ENCODE measurements around the gene STARD10.

STARD10 gene

DNA sequence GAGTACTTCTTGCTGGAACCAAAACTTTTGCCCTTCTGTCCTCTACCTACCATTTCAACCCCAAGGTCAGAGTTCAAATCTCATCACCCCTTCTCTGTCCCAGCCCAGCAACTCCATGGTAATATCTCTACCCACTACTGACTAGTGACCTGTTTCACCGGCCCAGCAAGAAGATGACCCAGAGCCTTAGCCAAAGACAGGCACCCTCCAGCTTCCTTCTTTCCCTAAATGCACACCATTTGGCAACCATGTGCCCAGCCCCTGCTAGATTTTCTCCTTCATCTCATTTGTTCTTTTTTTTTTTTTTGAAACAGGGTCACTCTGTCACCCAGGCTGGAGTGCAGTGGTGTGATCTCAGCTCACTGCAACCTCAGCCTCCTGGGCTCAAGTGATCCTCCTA lies 56.5 kb downstream of the STARD10 start:
- no peak overlapping the region for H3K4me2 ChIP-seq (ENCODE audit: low read length)
- H3K27me3 ChIP-seq (ENCODE audit: control insufficient read depth, insufficient read depth, low read length) = no peaks in the 10 kb centered on the region
- no peaks in the 10 kb centered on the region for H3K36me3 ChIP-seq (ENCODE audit: insufficient read depth, low read length)
- H3K9me3 ChIP-seq (replicated peaks; ENCODE audit: low read length) = no peaks in the 10 kb centered on the region
- no peak overlapping the region for H3K4me3 ChIP-seq (ENCODE audit: low read length)
- peaks cover 37% of the 10 kb centered on the region for H3K4me1 ChIP-seq (ENCODE audit: control insufficient read depth, insufficient read depth, low read length)
- no peak overlapping the region for H3K9ac ChIP-seq (ENCODE audit: low read depth, low read length)

DNA sequence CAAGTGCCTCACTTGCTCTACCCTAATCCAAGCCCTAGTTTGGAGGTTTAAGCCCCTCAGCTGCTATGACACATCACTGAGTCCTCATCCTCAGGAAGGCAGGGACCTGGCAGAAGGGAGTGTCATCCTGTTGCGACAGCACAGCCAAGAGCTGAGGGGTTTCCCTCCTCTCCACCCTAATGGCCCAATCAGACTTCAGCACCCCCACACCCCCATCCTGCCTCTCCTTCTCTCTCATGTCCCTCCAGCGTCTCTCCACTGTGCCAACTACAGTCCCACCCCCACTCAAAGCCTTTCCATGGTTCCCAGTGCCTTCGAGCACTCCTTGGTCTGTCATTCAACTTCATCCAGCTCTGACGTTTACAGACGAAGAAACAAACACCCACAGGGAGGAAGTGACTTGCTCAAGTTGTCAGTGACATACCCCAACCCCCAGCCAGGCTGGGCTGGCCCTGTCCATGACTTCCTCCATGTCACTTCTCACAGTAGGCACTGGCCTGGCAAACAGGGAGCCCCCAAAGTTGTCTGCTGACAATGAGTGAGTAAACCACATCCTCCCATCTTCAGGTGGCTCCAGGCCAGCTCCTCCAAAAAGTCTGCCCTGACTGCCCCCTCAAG lies 57.3 kb downstream of the STARD10 start:
- Histone ChIP-seq H3K27me3 (ENCODE audit: control insufficient read depth, insufficient read depth, low read length) (no peaks in the 10 kb centered on the region), H3K9me3 (replicated peaks; ENCODE audit: low read length) (no peaks in the 10 kb centered on the region), H3K4me2 (ENCODE audit: low read length) (peak overlapping the region; percentile 38), H3K4me3 (ENCODE audit: low read length) (peak overlapping the region; percentile 1), H3K9ac (ENCODE audit: low read depth, low read length) (no peak overlapping the region), H3K36me3 (ENCODE audit: insufficient read depth, low read length) (no peaks in the 10 kb centered on the region), H3K4me1 (ENCODE audit: control insufficient read depth, insufficient read depth, low read length) (peaks cover 37% of the 10 kb centered on the region)

DNA sequence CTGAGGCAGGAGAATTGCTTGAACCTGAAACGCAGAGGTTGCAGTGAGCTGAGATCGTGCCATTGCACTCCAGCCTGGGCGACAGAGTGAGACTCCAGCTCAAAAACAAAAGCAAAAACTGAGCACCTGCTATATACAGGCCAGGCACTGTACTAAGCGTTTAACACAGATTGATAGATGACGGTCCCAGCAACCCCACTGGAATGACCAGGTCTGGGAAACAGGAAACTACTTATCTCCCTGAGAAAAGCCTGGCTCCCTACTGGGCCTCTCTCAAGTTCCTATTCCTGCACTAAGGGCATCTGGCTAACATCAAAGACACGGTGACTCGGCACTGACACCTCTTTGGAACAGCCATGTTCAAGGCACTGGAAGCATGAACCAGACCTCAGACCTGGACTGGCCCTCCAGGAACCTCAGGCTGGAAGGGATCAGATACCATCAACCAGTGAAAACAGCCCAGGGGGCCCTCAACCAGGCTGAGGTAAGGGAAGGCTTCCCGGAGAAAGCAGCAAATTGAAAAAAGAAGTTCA lies 58.3 kb downstream of the STARD10 start:
- Histone ChIP-seq H3K9ac (ENCODE audit: low read depth, low read length) (no peak overlapping the region), H3K9me3 (replicated peaks; ENCODE audit: low read length) (no peaks in the 10 kb centered on the region), H3K36me3 (ENCODE audit: insufficient read depth, low read length) (no peaks in the 10 kb centered on the region), H3K4me3 (ENCODE audit: low read length) (no peak overlapping the region), H3K4me1 (ENCODE audit: control insufficient read depth, insufficient read depth, low read length) (peaks cover 37% of the 10 kb centered on the region), H3K27me3 (ENCODE audit: control insufficient read depth, insufficient read depth, low read length) (no peaks in the 10 kb centered on the region), H3K4me2 (ENCODE audit: low read length) (no peak overlapping the region)

- Histone ChIP-seq H3K4me1 (ENCODE audit: control insufficient read depth, insufficient read depth, low read length) (peaks cover 20% of the 10 kb centered on the region), H3K36me3 (ENCODE audit: insufficient read depth, low read length) (no peaks in the 10 kb centered on the region), H3K4me2 (ENCODE audit: low read length) (no peak overlapping the region), H3K9ac (ENCODE audit: low read depth, low read length) (no peak overlapping the region), H3K4me3 (ENCODE audit: low read length) (no peak overlapping the region), H3K9me3 (replicated peaks; ENCODE audit: low read length) (no peaks in the 10 kb centered on the region), H3K27me3 (ENCODE audit: control insufficient read depth, insufficient read depth, low read length) (no peaks in the 10 kb centered on the region)
These were observed 61.5 kb downstream of the STARD10 start for GRCh38 chr11:72732329-72732728.

DNA sequence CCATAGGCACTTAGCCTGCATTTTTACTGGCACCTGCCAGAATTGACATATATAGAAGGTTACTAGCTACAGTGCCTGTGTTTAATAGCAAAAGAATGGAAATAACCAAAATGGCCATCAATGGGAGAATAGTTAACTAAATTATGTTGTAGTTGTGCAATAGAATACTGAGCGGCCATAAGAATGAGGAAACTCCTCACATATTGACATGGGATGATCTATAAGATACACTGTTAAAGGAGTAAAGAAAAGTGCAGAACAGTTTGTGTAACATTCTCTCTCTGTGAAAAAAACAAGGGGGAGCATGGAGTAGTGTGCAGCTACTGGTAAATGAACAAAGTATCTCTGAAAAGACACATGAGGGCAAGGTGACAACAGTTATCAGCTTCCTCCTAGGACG lies 63.1 kb downstream of the STARD10 start:
- H3K9ac ChIP-seq (ENCODE audit: low read depth, low read length) = no peak overlapping the region
- no peaks in the 10 kb centered on the region for H3K27me3 ChIP-seq (ENCODE audit: control insufficient read depth, insufficient read depth, low read length)
- H3K4me1 ChIP-seq (ENCODE audit: control insufficient read depth, insufficient read depth, low read length) = peaks cover 4% of the 10 kb centered on the region
- H3K9me3 ChIP-seq (replicated peaks; ENCODE audit: low read length) = no peaks in the 10 kb centered on the region
- no peak overlapping the region for H3K4me2 ChIP-seq (ENCODE audit: low read length)
- no peak overlapping the region for H3K4me3 ChIP-seq (ENCODE audit: low read length)
- no peaks in the 10 kb centered on the region for H3K36me3 ChIP-seq (ENCODE audit: insufficient read depth, low read length)

- Histone ChIP-seq H3K4me1 (ENCODE audit: control insufficient read depth, insufficient read depth, low read length) (no peaks in the 10 kb centered on the region), H3K27me3 (ENCODE audit: control insufficient read depth, insufficient read depth, low read length) (no peaks in the 10 kb centered on the region), H3K9me3 (replicated peaks; ENCODE audit: low read length) (no peaks in the 10 kb centered on the region), H3K36me3 (ENCODE audit: insufficient read depth, low read length) (no peaks in the 10 kb centered on the region), H3K4me2 (ENCODE audit: low read length) (no peak overlapping the region), H3K9ac (ENCODE audit: low read depth, low read length) (no peak overlapping the region), H3K4me3 (ENCODE audit: low read length) (no peak overlapping the region)
These were observed 63.6 kb downstream of the STARD10 start for GRCh38 chr11:72730243-72730642.

DNA sequence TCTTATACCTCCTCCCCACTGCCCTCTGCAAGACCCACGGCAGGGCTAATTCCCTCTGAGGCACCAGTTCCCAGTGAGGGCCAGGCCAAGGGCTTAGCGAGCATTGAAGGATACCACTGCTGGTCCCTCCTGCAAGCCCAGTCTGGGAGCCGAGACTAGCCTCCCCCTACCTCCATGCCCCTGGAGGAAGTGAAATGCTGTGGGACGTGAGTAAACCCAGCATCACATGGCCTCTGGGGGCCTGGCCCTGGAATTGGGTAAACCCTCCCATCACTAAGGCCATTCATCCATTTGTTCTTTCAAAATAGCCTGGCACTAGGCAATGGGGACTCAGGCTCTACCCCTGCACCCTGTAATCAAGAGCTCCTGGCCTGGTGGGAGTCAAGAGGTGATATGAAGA lies 66.3 kb downstream of the STARD10 start:
- no peak overlapping the region for H3K4me3 ChIP-seq (ENCODE audit: low read length)
- H3K36me3 ChIP-seq (ENCODE audit: insufficient read depth, low read length) = no peaks in the 10 kb centered on the region
- H3K27me3 ChIP-seq (ENCODE audit: control insufficient read depth, insufficient read depth, low read length) = no peaks in the 10 kb centered on the region
- no peaks in the 10 kb centered on the region for H3K9me3 ChIP-seq (replicated peaks; ENCODE audit: low read length)
- no peak overlapping the region for H3K4me2 ChIP-seq (ENCODE audit: low read length)
- H3K4me1 ChIP-seq (ENCODE audit: control insufficient read depth, insufficient read depth, low read length) = peaks cover 4% of the 10 kb centered on the region
- H3K9ac ChIP-seq (ENCODE audit: low read depth, low read length) = no peak overlapping the region

DNA sequence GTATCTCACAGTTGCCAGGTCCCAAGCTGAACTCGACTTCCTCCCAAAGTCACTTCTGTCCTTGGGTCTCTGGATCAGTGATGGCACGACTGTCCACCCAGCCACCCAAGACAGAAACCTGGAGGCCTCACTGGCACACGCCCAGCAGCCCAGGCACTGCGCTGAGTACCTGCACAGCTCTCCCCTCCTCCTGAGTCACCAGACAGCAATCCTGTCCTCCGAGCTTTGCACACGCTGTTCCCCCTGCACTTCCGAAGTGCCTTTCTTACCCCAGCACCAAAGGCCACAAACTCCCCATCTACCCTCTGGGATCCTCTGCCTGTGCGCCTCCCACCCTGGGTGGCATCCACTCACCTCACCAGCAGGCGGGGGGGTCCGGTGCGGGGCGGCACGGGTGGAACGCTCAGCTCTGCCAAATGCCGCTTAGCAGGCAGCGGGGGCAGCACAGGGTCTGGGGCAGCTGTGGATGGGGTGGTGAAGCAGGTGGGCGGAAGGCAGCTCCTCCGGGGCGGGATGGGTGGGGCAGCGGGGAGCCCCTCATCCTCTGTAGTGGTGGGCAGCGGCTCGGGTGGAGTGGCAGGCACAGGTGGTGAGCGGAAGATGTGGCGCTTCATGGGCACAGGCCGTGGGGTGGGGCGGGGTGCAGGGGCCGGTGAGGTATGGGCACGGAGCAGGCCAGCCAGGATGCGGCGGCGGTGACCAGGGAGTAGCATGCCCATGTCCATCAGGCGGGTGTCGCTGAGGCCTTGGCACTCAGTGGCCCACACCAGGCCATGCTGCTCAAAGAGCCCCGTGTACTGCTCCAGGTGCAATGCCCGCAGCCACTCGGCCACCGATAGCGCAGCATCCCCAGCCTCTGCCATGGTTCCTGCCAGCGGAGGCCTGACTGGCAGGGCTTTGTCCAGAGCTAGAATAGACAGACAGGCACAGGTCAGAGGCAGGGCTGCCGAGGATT lies 67.3 kb downstream of the STARD10 start:
- Histone ChIP-seq H3K9ac (ENCODE audit: low read depth, low read length) (no peak overlapping the region), H3K36me3 (ENCODE audit: insufficient read depth, low read length) (no peaks in the 10 kb centered on the region), H3K4me3 (ENCODE audit: low read length) (no peak overlapping the region), H3K4me1 (ENCODE audit: control insufficient read depth, insufficient read depth, low read length) (peaks cover 7% of the 10 kb centered on the region), H3K4me2 (ENCODE audit: low read length) (no peak overlapping the region), H3K27me3 (ENCODE audit: control insufficient read depth, insufficient read depth, low read length) (no peaks in the 10 kb centered on the region), H3K9me3 (replicated peaks; ENCODE audit: low read length) (no peaks in the 10 kb centered on the region)

DNA sequence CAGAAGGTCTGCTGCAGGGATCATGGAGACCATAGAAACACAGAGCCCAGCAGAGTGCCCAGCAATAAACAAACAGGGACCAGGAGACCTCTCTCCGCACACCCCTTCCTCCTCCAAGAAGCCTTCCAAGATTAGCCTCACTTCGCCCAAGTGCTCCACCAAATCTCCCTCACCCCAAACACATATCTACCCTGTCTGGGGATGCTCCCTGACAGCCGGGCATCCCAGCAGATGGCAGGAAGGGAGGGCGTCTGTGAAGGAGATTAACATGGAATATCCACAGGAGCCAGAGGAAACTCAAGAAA lies 68.2 kb downstream of the STARD10 start:
- H3K9me3 ChIP-seq (replicated peaks; ENCODE audit: low read length) = no peaks in the 10 kb centered on the region
- H3K4me2 ChIP-seq (ENCODE audit: low read length) = no peak overlapping the region
- no peak overlapping the region for H3K9ac ChIP-seq (ENCODE audit: low read depth, low read length)
- no peaks in the 10 kb centered on the region for H3K27me3 ChIP-seq (ENCODE audit: control insufficient read depth, insufficient read depth, low read length)
- peaks cover 15% of the 10 kb centered on the region for H3K4me1 ChIP-seq (ENCODE audit: control insufficient read depth, insufficient read depth, low read length)
- no peaks in the 10 kb centered on the region for H3K36me3 ChIP-seq (ENCODE audit: insufficient read depth, low read length)
- no peak overlapping the region for H3K4me3 ChIP-seq (ENCODE audit: low read length)

GRCh38 chr11:72724851-72725723 lies 68.8 kb downstream of the STARD10 start:
- no peak overlapping the region for H3K9ac ChIP-seq (ENCODE audit: low read depth, low read length)
- H3K36me3 ChIP-seq (ENCODE audit: insufficient read depth, low read length) = no peaks in the 10 kb centered on the region
- no peak overlapping the region for H3K4me3 ChIP-seq (ENCODE audit: low read length)
- no peak overlapping the region for H3K4me2 ChIP-seq (ENCODE audit: low read length)
- H3K9me3 ChIP-seq (replicated peaks; ENCODE audit: low read length) = no peaks in the 10 kb centered on the region
- H3K27me3 ChIP-seq (ENCODE audit: control insufficient read depth, insufficient read depth, low read length) = no peaks in the 10 kb centered on the region
- peaks cover 21% of the 10 kb centered on the region for H3K4me1 ChIP-seq (ENCODE audit: control insufficient read depth, insufficient read depth, low read length)

- Histone ChIP-seq H3K27me3 (ENCODE audit: control insufficient read depth, insufficient read depth, low read length) (no peaks in the 10 kb centered on the region), H3K4me1 (ENCODE audit: control insufficient read depth, insufficient read depth, low read length) (peaks cover 31% of the 10 kb centered on the region), H3K9me3 (replicated peaks; ENCODE audit: low read length) (no peaks in the 10 kb centered on the region), H3K4me2 (ENCODE audit: low read length) (no peak overlapping the region), H3K36me3 (ENCODE audit: insufficient read depth, low read length) (no peaks in the 10 kb centered on the region), H3K4me3 (ENCODE audit: low read length) (no peak overlapping the region), H3K9ac (ENCODE audit: low read depth, low read length) (no peak overlapping the region)
These were observed 69.8 kb downstream of the STARD10 start for GRCh38 chr11:72724021-72724551.
